Activated CD4-positive, alpha-beta T cell treated with anti-CD3 and anti-CD28 coated beads for 48 hours (primary cell): ENCODE data around the gene VPREB1.
"Not testable (repeated sequence)": the region's sequence is repeated elsewhere in the genome, so short reads cannot be mapped to it uniquely, and the experiment has no call there.

Experiments
- DNase-seq: peaks from one replicate; pipeline ENCODE4 v3.0.0-alpha.2; 2020

VPREB1 gene, protein sequence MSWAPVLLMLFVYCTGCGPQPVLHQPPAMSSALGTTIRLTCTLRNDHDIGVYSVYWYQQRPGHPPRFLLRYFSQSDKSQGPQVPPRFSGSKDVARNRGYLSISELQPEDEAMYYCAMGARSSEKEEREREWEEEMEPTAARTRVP

DNA sequence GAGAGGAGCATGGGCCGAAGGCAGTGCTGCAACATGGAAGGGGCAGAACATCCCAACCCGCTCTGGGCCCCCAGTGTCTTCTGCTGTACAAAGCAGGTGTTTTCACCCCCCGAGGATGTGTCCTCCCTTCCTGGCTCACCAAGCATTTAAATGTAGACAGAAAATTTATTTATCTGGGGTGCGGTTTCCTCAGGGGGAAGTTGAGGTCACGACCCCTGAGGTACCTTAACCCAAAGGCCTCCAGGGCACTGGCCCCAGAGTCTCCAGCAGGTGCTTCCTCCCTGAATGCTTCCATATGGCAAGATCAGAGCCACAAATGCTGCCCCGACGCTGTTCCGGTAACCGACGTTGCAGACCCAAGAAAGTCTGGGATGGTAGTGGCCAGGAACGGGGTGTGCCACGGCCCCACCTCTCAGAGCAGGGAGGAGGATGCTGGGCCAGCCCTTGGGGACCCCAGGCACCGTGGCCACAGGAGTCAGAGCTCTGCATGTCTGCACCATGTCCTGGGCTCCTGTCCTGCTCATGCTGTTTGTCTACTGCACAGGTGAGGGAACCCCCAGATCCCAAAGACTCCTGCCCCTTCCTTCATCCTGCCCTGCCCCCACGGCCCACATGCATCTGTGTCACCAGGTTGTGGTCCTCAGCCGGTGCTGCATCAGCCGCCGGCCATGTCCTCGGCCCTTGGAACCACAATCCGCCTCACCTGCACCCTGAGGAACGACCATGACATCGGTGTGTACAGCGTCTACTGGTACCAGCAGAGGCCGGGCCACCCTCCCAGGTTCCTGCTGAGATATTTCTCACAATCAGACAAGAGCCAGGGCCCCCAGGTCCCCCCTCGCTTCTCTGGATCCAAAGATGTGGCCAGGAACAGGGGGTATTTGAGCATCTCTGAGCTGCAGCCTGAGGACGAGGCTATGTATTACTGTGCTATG lies at the start of gene VPREB1:
VPREB1 (plus strand) TSS at position 471 of the 935 bp plus-strand sequence; CDS start at position 499, 28 bp downstream.
- DNase-seq, result no peak

DNA sequence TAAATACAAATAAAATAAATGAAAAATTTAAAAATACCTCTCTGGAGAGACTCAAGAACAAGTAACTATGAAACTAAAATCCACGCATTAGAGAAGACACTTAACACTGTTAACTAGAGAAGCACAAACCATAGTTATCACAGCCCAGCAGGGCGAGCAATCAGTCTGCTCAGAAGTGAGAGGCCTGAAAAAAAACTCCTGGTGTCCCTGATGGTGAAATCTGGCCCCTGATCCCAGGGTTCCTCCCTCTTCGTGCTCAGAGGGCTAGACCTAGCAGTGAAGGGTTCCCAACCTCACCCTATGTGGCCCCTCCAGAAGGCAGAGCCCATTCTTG lies 49.7 kb upstream of the VPREB1 start:
- no peak for DNase-seq

DNA sequence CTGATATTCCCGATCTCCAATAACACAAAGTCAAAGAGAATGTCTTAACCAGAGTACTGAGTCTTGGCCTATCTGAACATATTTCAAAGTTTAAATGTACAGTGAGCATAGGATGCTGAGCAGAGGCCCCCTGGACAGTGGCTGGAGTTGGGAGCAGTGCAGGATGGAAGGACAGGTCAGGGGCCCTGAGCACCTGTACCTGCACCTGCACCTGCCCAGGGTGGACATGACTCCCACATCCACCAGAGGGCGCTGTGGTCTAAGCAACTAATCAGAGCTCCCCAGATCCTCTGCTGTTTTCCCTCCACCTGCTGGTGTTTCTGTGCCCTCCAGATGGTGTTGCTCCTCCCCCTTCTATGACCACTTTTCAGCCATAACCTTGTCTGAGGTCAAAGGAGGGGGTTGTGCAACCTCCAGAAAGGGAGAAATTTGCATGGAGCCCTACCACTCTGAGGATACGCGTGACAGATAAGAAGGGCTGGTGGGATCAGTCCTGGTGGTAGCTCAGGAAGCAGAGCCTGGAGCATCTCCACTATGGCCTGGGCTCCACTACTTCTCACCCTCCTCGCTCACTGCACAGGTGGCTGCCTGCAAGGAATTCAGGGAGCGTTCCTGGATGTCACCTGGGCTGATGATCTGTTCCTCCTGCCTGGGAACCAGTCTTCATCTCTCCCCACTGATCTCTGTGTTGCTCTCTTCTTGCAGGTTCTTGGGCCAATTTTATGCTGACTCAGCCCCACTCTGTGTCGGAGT lies 49.1 kb upstream of the VPREB1 start:
- peak; percentile 91 for DNase-seq

DNA sequence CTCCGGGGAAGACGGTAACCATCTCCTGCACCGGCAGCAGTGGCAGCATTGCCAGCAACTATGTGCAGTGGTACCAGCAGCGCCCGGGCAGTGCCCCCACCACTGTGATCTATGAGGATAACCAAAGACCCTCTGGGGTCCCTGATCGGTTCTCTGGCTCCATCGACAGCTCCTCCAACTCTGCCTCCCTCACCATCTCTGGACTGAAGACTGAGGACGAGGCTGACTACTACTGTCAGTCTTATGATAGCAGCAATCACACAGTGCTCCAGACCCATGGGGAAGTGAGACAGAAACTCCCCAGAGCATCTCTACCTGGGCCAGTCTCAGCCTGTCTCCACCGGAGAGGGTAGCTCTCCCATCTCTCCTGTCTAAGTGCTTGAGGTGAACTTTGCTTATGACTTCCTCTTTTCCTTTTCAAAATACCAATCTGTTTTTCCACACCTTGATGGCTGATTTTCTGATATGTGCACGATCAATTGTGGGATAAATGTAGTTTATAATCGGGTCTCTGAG lies 48.5 kb upstream of the VPREB1 start:
- no peak for DNase-seq

DNA sequence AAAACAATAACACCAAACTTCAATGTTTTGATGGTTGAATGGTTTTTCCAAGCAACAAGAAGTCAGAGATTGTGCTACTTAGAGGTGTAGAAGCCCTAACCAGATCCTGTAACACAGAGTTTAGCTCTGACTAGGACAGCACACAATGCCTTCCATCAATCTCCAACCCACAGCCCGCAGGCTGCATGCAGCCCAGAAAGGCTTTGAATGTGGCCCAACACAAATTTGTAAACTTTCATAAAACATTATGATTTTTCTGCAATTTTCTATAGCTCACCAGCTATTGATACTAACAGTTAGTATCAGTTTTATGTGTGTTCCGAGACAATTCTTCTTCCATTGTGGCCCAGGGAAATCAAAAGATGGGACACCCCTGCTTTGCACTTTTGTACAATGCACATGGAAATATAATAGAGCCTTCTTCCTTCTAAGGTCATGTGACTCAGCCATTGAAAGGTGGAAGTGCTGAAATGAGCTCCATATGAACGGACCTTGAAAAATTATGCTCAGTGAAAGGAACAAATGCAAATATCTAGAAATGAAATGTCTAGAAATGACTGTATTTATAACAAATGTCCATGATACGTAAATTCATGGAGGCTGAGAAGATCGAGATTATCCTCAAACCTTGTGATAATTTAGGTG lies 47.6 kb upstream of the VPREB1 start:
- no peak for DNase-seq

DNA sequence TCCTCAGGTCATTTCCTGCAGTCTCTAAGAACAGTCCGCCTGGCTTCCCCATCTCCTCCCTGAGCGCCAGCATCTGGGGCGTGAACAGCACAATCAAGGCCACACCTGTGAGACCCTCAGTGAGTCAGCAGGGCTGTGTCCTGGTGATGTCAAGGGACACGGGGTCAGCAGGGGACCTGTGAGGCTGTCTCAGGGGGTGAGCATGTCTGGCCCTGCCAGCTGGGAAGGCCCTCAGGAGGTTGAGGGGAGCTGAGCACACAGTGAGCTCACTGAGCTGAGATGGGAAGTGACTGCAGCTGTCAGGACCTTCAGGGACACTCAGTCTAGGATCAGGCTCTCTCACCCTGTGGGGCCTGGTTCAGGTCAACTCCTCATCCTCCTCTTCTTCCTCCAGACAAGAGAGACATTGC lies 46.6 kb upstream of the VPREB1 start:
- no peak for DNase-seq

DNA sequence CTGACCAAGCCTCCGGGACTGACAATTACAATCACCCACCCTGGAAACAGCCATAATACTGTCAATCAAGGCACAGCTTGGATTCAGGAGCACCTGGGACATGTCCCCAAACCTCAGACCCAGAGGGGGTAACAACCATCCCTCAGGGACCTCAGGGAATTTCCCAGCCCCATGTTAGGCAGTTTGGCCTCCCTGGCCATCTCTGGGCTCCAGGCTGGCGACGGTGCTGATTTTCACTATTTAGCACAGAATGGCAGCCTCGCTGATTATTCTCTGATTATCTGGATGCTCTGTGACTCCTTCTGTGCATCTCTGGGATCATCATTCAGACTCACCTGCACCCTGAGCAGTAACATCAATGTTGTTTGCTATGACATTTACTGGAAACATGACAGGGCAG lies 45.8 kb upstream of the VPREB1 start:
- DNase-seq, result no peak

DNA sequence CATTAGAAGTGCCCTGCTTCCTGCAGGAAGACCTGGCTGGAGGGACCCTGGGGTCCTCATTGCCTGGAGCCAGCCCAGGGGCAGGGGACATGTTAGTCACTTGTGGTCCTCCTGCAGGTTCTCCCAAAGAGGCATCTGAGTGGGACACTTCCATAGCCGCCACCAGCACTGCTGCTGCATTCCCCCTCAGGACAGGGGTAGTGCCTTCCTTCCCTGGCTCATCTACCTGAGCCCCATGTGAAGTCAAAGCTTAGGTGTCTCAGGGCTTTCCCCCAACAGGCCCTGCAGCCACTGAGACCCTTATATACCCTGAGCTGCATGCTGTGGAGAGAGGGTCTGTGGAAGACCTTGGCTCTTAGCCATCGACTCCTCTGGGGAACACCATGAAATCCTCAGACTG lies 45.0 kb upstream of the VPREB1 start:
- DNase-seq, result no peak

DNA sequence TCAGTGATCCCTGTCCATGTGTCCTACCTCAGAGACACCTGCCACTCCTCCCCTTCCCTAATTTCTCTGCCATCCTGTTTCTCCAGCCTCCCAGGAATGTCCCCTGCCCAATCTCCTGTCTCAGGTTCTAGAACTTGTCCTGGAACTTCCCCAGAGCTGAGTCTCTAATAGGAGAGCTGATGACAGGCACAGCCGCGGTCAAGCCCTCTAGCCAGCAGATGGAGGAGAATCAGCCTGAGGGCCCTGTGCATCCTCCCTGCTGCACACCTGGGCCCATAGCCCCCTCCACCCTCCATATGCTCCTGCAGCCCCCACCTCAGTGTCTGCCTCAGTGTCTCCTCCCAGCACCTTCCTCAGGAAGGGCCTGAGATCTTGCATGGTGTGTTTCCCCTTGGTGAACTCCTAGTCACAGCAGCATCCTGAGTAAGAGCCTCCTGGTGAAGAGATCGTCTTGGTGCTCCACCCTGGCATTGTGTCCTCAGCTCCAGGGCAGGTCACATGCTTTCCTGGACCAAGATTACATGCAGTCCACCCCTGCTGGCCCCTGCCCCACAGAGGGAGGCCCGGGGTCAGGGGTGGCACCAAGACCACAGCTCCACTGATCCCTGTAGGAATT lies 43.9 kb upstream of the VPREB1 start:
- no peak for DNase-seq

DNA sequence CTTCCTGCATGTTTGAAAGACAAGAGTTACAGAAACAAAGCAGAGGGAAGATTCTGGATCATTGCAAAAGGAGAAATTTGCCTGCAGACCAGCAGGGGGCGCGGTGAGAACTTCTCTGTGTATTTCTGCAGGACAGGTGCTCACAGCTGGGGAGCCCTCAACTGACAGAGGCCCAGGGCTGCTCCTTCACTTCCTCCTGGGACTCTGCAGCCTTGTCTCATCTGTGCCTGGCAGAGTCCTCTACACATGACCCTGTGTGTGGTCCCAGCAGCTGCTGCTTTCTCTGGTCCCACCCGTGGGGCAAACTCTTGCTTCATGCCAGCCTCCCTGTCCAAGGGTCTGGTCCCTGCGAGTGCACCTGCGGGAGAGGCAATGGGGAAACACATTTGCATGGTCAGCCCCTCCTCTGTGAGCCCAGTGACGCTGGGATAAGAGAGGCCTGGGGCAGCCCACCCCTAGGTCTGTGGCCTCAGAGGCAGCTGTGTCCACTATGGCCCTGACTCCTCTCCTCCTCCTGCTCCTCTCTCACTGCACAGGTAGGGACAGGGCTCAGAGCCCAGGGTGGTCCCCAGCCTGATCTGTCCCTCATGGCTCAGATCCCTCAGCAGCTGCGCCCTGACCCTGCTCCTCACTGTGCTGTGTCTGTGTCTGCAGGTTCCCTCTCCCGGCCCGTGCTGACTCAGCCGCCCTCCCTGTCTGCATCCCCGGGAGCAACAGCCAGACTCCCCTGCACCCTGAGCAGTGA lies 43.2 kb upstream of the VPREB1 start:
- DNase-seq, result no peak

DNA sequence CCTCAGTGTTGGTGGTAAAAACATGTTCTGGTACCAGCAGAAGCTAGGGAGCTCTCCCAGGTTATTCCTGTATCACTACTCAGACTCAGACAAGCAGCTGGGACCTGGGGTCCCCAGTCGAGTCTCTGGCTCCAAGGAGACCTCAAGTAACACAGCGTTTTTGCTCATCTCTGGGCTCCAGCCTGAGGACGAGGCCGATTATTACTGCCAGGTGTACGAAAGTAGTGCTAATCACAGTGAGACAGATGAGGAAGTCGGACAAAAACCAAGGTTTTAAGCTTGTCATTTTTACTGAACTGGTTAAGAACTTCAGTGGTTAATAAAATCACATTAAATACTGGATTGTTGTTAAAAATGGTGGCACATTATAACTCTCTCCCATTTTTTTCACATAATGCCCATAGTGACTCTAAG lies 42.6 kb upstream of the VPREB1 start:
- no peak for DNase-seq

DNA sequence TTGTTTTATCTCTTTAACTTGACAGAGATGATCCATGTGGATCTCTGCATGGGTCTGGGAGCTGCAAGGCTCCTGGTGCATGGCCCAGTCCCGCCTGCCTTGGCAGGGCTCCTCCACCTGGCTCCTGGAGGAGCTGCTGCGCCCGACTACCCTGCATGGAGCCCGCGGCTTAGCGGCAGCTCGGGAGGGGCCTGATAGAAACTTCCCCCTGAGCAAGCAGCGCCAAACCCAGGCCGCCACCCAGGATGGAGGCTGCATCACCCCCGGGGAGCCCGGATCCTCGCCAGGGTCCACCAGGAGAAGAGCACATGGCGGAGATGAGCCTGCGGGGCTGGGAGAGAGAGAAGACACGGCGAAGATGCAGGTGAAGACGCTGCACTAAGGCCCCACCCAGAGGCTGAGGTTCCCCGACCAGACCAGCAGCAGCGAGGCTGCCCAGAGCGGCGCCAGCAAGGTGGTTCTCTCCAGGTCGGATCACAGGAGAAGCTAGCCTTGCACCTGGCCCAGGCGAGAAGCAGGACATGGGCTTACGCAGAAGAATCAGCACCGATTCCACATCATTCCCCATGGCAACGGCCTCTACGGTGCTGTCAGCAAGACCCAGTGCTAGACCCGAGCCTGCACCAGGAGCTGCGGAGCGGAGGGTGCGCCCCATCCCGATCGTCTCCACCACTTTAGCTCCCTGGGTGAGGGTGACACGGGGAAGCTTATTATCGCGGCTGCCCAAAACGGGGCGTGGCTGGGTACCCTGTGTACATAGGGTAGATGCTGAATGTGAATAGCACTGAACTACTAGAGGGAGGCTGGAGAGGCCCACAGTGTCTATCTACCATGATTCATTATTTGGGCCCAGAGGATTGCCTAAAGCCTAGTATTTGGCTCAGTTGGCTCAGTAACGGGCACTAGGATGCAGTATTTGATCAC lies 41.3 kb upstream of the VPREB1 start:
- DNase-seq, result no peak

DNA sequence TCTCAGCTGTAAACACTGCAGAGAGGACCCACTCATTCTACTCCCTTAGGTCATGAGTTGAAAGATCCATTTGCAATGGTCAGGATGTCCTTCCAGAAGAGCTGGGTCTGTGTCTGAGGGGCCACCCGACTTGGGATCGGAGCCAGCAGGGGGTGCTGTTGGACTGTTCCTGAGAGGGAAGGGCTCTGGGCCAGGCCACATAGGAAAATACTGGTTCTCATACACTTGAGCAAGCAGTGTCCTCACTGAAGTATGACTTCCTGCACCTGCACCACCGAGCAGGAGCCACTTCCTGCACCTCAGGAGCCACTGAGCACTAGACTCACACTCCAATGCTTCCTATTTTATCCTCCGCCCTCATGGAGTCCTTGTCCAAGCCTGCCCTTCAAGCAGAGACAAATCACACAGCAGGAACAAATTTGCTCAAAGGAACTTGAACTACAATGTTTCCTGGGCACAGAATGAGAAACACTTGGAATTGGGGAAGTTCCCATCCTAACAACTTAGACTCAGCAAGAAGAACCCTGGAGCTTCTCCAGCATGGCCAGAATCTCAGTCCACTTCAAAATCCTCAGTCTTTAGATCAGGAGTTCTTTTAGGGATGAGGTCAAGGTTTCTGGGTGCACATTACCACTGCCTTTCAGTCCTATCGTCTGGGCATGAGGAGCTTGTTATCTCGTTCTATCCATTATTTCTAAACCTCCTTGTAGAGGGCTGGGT lies 36.6 kb upstream of the VPREB1 start:
- DNase-seq, result peak; percentile 92

DNA sequence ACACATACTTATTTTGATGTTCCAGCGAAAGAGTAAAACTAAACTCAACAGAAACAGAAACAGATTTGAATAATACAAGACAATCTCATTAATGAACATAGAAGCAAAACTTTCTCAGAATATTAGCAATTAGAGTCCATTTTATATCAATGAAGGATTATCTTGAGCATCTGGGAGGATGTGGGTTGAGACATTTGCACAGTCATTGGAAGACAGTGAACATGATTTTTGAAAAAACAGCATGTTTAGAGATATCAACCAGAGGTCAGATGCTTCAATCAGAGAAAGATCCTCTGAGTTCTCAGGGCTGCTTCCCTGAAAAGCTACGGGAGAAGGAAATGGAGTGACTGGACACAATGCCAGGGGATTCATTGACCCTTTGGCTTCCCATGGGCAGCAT lies 35.9 kb upstream of the VPREB1 start:
- no peak for DNase-seq

DNA sequence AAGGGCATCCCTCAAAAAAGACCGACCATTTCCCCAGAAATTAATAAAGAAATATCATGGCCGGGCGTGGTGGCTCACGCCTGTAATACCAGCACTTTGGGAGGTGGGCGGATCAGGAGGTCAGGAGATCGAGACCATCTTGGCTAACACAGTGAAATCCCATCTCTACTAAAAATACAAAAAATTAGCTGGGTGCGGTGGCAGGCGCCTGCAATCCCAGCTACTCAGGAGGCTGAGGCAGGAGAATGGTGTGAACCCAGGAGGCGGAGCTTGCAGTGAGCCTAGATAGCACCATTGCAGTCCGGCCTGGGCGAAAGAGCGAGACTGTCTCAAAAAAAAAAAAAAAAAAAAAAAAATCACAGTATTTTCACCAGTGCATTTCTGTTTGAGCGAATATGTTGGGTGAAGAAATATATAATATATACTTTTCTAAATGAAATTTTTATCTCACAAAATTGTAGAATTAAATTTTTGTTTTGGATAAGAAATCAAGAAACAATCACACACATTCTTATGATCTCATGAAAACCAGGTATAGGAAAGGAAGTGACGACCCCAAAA lies 35.4 kb upstream of the VPREB1 start:
- DNase-seq, result not testable (repeated sequence)

DNA sequence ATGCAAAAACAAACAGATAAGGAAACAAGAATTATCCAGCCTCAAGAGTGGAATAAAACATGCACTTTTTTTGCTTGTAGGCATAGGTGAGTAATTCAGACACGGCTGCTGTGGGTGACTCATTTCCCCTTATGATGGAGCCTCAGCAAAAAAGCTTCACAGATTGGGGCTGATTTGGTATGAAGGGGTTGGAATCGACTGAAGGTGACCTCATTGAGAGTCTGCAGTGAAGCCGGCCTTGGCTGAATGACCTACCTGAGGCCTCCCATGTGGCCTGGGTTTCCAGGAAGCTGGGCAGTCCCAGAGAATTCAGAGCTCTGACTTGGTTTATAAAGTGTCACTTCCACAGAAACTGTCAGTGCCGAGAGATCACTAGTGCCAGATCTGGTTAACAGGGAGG lies 34.2 kb upstream of the VPREB1 start:
- DNase-seq, result peak; percentile 81

DNA sequence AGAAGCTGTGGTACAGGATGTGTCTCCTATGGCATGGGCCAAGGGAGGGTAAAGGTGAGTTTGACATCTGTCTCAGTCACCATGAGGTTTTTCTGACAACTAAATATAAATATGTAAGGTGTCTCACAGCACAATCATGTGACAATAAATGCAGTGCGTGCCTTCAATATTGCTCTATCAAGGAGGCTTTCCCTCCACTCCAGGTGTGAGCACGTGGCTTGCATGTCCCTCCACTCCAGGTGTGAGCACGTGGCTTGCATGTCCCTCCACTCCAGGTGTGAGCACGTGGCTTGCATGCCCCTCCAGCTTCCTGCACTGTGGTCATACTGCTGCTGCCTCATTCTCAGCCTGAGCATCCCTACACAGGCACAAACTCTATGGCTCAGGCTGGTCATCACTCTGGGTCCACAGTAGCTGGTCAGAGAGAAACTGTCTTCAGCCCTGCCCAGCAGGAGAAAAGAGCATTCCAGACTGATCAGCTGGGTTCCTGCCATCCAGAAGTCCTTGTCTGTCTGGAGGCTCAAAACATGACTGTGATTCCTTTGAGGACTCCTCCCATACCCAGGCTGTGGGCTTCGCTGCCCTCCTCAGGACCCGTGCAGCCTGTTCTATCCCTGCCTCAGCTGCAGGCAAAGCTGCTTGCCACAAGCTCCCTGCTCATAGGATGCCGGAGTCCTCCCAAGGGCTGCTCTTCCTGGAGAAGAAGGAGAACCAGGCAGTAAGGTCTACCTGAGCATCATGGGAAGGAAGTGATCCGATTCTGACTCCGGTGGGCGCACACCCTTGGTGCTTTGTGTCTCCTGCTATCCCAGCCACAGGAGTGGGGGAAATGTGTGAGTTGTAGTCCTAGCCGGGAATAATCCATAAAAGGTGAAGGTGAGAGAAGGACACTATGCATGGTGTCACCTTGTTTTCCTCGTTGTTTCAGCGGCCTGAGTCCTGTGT lies 33.4 kb upstream of the VPREB1 start:
- peak; percentile 27 for DNase-seq

DNA sequence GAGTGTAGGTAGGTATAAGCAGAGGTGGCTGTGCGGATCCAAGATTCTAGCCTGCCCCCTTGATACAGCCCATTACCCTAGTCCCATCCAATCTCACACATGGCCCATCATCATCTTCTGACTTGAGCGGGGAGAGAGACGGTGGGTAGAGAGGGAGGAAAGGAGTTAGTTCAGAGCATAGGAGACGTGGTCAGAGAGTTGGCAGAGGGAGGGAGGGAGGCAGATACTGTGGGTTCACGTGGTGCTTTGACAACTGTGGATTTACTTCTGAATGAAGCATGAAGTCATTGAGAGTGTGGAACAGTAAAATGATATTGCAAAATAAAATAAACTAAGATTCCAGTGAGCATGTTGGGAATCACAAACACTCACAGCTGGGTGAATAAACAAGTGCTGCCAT lies 31.4 kb upstream of the VPREB1 start:
- DNase-seq, result no peak
